Hair follicular keratinocyte (primary cell): ENCODE data around the gene EDEM1. TPM values are rescaled to one million over a fixed set of nuclear protein-coding genes. Genes with fewer than 3 reads are reported as not detected.

Source experiments
- total RNA-seq: library from RNA; depleted of rRNA; stranded (reverse); fragments of >200 nt; gene quantifications from 2 replicates; pipeline ENCODE4 v1.2.3, GENCODE V29; 2015

The EDEM1 gene
- 61.1 and 75.1 TPM in 2 replicates for total RNA-seq

GRCh38 chr3:5187156-5187919 is at the start of gene EDEM1:
EDEM1 (plus strand) TSS chr3:5187707; CDS start chr3:5187806, 99 bp downstream.

Other genes with a start within 250 kb of the EDEM1 start
- 62.2 and 129 TPM in 2 replicates for gene BHLHE40, start 208.3 kb upstream of the EDEM1 start, total RNA-seq
- 24.6 and 36.5 TPM in 2 replicates for gene ARL8B, start 65.4 kb upstream of the EDEM1 start, total RNA-seq